OCI-LY1 (cell line): ENCODE results near the gene SNRNP40.

Experiments used
- EZH2 ChIP-seq: fragments of 200-600 bp; sonication (generic), shearing (Covaris generic); IDR thresholded peaks from 2 replicates; pipeline ENCODE4 v1.8.0; 2017; ENCODE audit warnings: borderline replicate concordance, mixed run types, mild to moderate bottlenecking, antibody characterized with exemption, low read length, moderate library complexity, mixed read lengths
- TF ChIP-seq, protein P1 (sequence below): fragments of 200-600 bp; sonication (generic), shearing (Covaris generic); IDR thresholded peaks from 2 replicates; pipeline ENCODE4 v1.5.1; 2017; ENCODE audit warnings: mild to moderate bottlenecking, antibody characterized with exemption, low read length, moderate library complexity, mixed read lengths

DNA sequence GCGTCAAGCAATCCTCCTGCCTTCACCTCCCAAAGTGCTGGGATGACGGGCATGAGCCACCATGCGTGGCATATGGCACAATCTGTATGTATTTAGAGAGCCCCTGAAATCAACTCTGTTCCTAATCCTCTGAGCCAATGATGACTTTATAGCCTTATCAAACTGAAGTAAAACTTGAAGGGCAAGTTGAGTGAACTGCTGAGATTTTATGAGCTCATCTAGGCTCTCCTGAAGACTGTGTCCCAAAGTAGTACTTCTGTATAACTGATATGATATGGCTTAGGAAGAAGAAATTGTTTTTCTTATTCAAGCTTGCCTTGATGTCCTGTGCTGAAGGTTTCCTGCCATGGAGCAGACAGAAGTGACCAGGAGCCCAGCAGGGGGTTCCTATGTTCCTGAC lies 33.2 kb downstream of the SNRNP40 start:
- no peak for TF ChIP-seq EZH2
- TF ChIP-seq, protein P1, sequence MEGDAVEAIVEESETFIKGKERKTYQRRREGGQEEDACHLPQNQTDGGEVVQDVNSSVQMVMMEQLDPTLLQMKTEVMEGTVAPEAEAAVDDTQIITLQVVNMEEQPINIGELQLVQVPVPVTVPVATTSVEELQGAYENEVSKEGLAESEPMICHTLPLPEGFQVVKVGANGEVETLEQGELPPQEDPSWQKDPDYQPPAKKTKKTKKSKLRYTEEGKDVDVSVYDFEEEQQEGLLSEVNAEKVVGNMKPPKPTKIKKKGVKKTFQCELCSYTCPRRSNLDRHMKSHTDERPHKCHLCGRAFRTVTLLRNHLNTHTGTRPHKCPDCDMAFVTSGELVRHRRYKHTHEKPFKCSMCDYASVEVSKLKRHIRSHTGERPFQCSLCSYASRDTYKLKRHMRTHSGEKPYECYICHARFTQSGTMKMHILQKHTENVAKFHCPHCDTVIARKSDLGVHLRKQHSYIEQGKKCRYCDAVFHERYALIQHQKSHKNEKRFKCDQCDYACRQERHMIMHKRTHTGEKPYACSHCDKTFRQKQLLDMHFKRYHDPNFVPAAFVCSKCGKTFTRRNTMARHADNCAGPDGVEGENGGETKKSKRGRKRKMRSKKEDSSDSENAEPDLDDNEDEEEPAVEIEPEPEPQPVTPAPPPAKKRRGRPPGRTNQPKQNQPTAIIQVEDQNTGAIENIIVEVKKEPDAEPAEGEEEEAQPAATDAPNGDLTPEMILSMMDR = no peak
